DOHH2 (cell line): ENCODE results near the gene METTL27.
"Not testable (repeated sequence)": the region's sequence is repeated elsewhere in the genome, so short reads cannot be mapped to it uniquely, and the experiment has no call there.

Source experiments
- H3F3A ChIP-seq: fragments of 200-600 bp; sonication (generic), shearing (Covaris generic); 2 replicates; pipeline ENCODE4 v1.6.0; 2016; ENCODE audit warnings: antibody characterized with exemption, mild to moderate bottlenecking; ENCODE audit not compliant: control insufficient read depth, insufficient read depth
- H3K27ac ChIP-seq: fragments of 200-600 bp; sonication (generic); 2 replicates; pipeline ENCODE4 v1.5.1; 2014; ENCODE audit warnings: low read depth, mild to moderate bottlenecking, low read length, moderate library complexity
- H3K27me3 ChIP-seq: fragments of 200-600 bp; sonication (generic); 2 replicates; pipeline ENCODE4 v1.6.1; 2014; ENCODE audit warnings: mild to moderate bottlenecking, low read length, mixed read lengths; ENCODE audit not compliant: control insufficient read depth
- H3K36me3 ChIP-seq: fragments of 200-600 bp; sonication (generic); 2 replicates; pipeline ENCODE4 v1.6.1; 2014; ENCODE audit warnings: mild to moderate bottlenecking, low read length, moderate library complexity, mixed read lengths; ENCODE audit not compliant: control insufficient read depth
- H3K4me1 ChIP-seq: fragments of 200-600 bp; sonication (generic); 2 replicates; pipeline ENCODE4 v1.6.1; 2014; ENCODE audit warnings: mild to moderate bottlenecking, low read length, mixed read lengths; ENCODE audit not compliant: control insufficient read depth
- H3K4me2 ChIP-seq: fragments of 200-600 bp; sonication (generic); 2 replicates; pipeline ENCODE4 v1.6.0; 2014; ENCODE audit warnings: mild to moderate bottlenecking, low read length, moderate library complexity
- H3K4me3 ChIP-seq: fragments of 200-600 bp; sonication (generic); 2 replicates; pipeline ENCODE4 v1.5.1; 2014; ENCODE audit warnings: mild to moderate bottlenecking, low read length, mixed read lengths
- H3K79me2 ChIP-seq: fragments of 200-600 bp; sonication (generic); 2 replicates; pipeline ENCODE4 v1.6.1; 2014; ENCODE audit warnings: mild to moderate bottlenecking, low read length, mixed read lengths; ENCODE audit not compliant: control insufficient read depth
- H3K9me2 ChIP-seq: fragments of 200-600 bp; sonication (generic); replicated peaks from 2 replicates; pipeline ENCODE4 v1.6.1; 2014; ENCODE audit warnings: mild to moderate bottlenecking, low read length, mixed read lengths; ENCODE audit not compliant: control insufficient read depth
- H3K9me3 ChIP-seq: fragments of 200-600 bp; sonication (generic); 2 replicates; pipeline ENCODE4 v1.6.1; 2014; ENCODE audit warnings: antibody characterized with exemption, low read length, mixed read lengths; ENCODE audit not compliant: control insufficient read depth, insufficient read depth
- H4K20me1 ChIP-seq: fragments of 200-600 bp; sonication (generic); 2 replicates; pipeline ENCODE4 v1.6.0; 2014; ENCODE audit warnings: low read depth, mild to moderate bottlenecking, antibody characterized with exemption, low read length, moderate library complexity; ENCODE audit not compliant: control insufficient read depth, insufficient read depth
- CTCF ChIP-seq: fragments of 200-600 bp; sonication (generic); IDR thresholded peaks from one replicate; pipeline ENCODE4 v1.5.1; 2014; ENCODE audit warnings: antibody characterized with exemption, mild to moderate bottlenecking, low read depth, low read length; ENCODE audit not compliant: poor library complexity, severe bottlenecking
- EZH2phosphoT487 ChIP-seq: fragments of 200-600 bp; sonication (generic); IDR thresholded peaks from 2 replicates; pipeline ENCODE4 v1.6.1; 2017; ENCODE audit warnings: borderline replicate concordance, mild to moderate bottlenecking, antibody characterized with exemption, low read length, moderate library complexity, mixed read lengths

The METTL27 gene

GRCh38 chr7:73839290-73839689 lies 3.0 kb downstream of the METTL27 start:
- Histone ChIP-seq H3K36me3 (no peaks in the 10 kb centered on the region), H3K4me1 (peaks cover 6% of the 10 kb centered on the region), H4K20me1 (no peaks in the 10 kb centered on the region), H3K4me2 (no peak overlapping the region), H3K4me3 (no peak overlapping the region), H3K9me3 (no peaks in the 10 kb centered on the region), H3K79me2 (no peaks in the 10 kb centered on the region), H3K9me2 (no peaks in the 10 kb centered on the region), H3K27me3 (peaks cover under 1% of the 10 kb centered on the region; the same call in 1 of the 2 replicates), H3K27ac (no peak overlapping the region), H3F3A (no peaks in the 10 kb centered on the region)
- TF ChIP-seq EZH2phosphoT487 (no peak), CTCF (no peak)

- Histone ChIP-seq H3K4me2 (no peak overlapping the region), H3K27ac (no peak overlapping the region)
- no peak for TF ChIP-seq CTCF
Observed at GRCh38 chr7:73838642-73839041, 3.7 kb downstream of the METTL27 start.

GRCh38 chr7:73837167-73837566 lies 5.1 kb downstream of the METTL27 start:
- not testable (repeated sequence) for H3K9me3 ChIP-seq, H3K4me3 ChIP-seq, H3K27ac ChIP-seq, H3K9me2 ChIP-seq, H3F3A ChIP-seq, H3K36me3 ChIP-seq, H3K27me3 ChIP-seq, H4K20me1 ChIP-seq, H3K4me2 ChIP-seq, H3K79me2 ChIP-seq, H3K4me1 ChIP-seq

More at GRCh38 chr7:73838642-73839041, 3.7 kb downstream of the METTL27 start:
- Histone ChIP-seq H3K4me3 (no peak overlapping the region), H3F3A (no peaks in the 10 kb centered on the region), H3K79me2 (no peaks in the 10 kb centered on the region), H3K27me3 (no peaks in the 10 kb centered on the region), H3K9me2 (no peaks in the 10 kb centered on the region), H3K9me3 (no peaks in the 10 kb centered on the region), H3K4me1 (peaks cover 6% of the 10 kb centered on the region), H3K36me3 (no peaks in the 10 kb centered on the region), H4K20me1 (no peaks in the 10 kb centered on the region)

GRCh38 chr7:73834626-73835191 lies 7.6 kb downstream of the METTL27 start:
- H3K4me3 ChIP-seq: no peak overlapping the region
- no peak overlapping the region for H3K4me2 ChIP-seq
- no peak for TF ChIP-seq EZH2phosphoT487
- TF ChIP-seq CTCF: no peak
- H3K27me3 ChIP-seq: no peaks in the 10 kb centered on the region
- H3K4me1 ChIP-seq: no peaks in the 10 kb centered on the region
- no peaks in the 10 kb centered on the region for H3K36me3 ChIP-seq
- no peaks in the 10 kb centered on the region for H3K9me2 ChIP-seq
- no peaks in the 10 kb centered on the region for H3K79me2 ChIP-seq
- no peaks in the 10 kb centered on the region for H3F3A ChIP-seq
- H3K9me3 ChIP-seq: no peaks in the 10 kb centered on the region
- no peak overlapping the region for H3K27ac ChIP-seq
- H4K20me1 ChIP-seq: no peaks in the 10 kb centered on the region
